T1000 (cell line): Measurements from ENCODE around the gene ADGRL1.
"Not testable (repeated sequence)": the region's sequence is repeated elsewhere in the genome, so short reads cannot be mapped to it uniquely, and the experiment has no call there.

ENCODE experiments used
- DNase-seq: peaks from one replicate; lab custom pipeline; 2025; ENCODE audit warnings: mixed read lengths; lab: John Stamatoyannopoulos, UW

The ADGRL1 gene

GRCh38 chr19:14218620-14219330, 12.8 kb upstream of the ADGRL1 start:
- DNase-seq = no peak

- DNase-seq = not testable (repeated sequence)
These were observed 11.9 kb upstream of the ADGRL1 start for GRCh38 chr19:14217886-14218285.

GRCh38 chr19:14214580-14214979, 8.6 kb upstream of the ADGRL1 start:
- DNase-seq = no peak

- DNase-seq = not testable (repeated sequence)
These were observed 4.2 kb upstream of the ADGRL1 start for GRCh38 chr19:14210182-14210581.

- DNase-seq = not testable (repeated sequence)
These were observed 3.4 kb upstream of the ADGRL1 start for GRCh38 chr19:14209401-14209800.

GRCh38 chr19:14208496-14208895, 2.5 kb upstream of the ADGRL1 start:
- DNase-seq = not testable (repeated sequence)

GRCh38 chr19:14207796-14208195, 1.8 kb upstream of the ADGRL1 start:
- DNase-seq = not testable (repeated sequence)

GRCh38 chr19:14206737-14207726, 1.1 kb upstream of the ADGRL1 start:
- peak; percentile 85 for DNase-seq

GRCh38 chr19:14206308-14206707, 339 bp upstream of the ADGRL1 start:
- DNase-seq = not testable (repeated sequence)

- DNase-seq = not testable (repeated sequence)
These were observed 1.1 kb downstream of the ADGRL1 start for GRCh38 chr19:14204676-14205451.

GRCh38 chr19:14204219-14204618, 1.8 kb downstream of the ADGRL1 start:
- DNase-seq = not testable (repeated sequence)

- DNase-seq = not testable (repeated sequence)
These were observed 2.2 kb downstream of the ADGRL1 start for GRCh38 chr19:14203788-14204187.

GRCh38 chr19:14203177-14203576, 2.8 kb downstream of the ADGRL1 start:
- no peak for DNase-seq

- DNase-seq = not testable (repeated sequence)
These were observed 4.5 kb downstream of the ADGRL1 start for GRCh38 chr19:14201481-14201880.

- DNase-seq = peak; percentile 6
These were observed 5.7 kb downstream of the ADGRL1 start for GRCh38 chr19:14200147-14200841.

GRCh38 chr19:14198384-14199376, 7.3 kb downstream of the ADGRL1 start:
- DNase-seq = no peak

- no peak for DNase-seq
These were observed 8.1 kb downstream of the ADGRL1 start for GRCh38 chr19:14197882-14198281.

GRCh38 chr19:14197288-14197687, 8.7 kb downstream of the ADGRL1 start:
- not testable (repeated sequence) for DNase-seq

GRCh38 chr19:14196105-14196504, 9.9 kb downstream of the ADGRL1 start:
- DNase-seq = peak; percentile 12

GRCh38 chr19:14195216-14195615, 10.8 kb downstream of the ADGRL1 start:
- not testable (repeated sequence) for DNase-seq
